ENCODE measurements around the gene EPHA10.

DNA sequence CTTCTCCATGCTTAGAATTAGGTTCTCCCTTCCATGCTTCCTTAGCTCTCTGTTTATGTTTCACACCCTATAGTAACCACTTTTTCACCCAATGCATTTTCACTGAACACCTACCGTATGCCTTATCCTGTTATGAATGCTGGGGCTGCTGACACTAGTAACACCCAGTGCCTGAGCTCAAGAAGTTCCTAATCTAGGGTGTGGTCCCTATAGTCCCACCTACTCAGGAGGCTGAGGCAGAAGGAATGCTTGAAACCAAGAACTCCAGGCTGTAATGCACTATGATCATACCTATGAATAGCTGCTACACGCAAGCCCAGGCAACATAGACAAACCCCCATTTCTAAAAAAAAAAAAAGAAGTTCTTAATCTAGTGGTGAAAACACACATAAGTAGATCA, 5.5 kb downstream of the EPHA10 start:
- TF ChIP-seq, protein P1, sequence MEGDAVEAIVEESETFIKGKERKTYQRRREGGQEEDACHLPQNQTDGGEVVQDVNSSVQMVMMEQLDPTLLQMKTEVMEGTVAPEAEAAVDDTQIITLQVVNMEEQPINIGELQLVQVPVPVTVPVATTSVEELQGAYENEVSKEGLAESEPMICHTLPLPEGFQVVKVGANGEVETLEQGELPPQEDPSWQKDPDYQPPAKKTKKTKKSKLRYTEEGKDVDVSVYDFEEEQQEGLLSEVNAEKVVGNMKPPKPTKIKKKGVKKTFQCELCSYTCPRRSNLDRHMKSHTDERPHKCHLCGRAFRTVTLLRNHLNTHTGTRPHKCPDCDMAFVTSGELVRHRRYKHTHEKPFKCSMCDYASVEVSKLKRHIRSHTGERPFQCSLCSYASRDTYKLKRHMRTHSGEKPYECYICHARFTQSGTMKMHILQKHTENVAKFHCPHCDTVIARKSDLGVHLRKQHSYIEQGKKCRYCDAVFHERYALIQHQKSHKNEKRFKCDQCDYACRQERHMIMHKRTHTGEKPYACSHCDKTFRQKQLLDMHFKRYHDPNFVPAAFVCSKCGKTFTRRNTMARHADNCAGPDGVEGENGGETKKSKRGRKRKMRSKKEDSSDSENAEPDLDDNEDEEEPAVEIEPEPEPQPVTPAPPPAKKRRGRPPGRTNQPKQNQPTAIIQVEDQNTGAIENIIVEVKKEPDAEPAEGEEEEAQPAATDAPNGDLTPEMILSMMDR (IDR thresholded peaks at IDR 0.05; ENCODE audit: low read length): no peak
- no peak for TF ChIP-seq EZH2 (IDR thresholded peaks at IDR 0.05; ENCODE audit: borderline replicate concordance, low read length)
